ENCODE results near the gene ITGB4. TPM values are rescaled to one million over a fixed set of nuclear protein-coding genes. Genes with fewer than 3 reads are reported as not detected.
A peak's percentile ranks its signal among the peaks of the same experiment; 100 is the strongest.

The ITGB4 gene
- total RNA-seq, 1 donor from 2014 or later = 2.7 TPM

- DNase-seq = no peak
Observed at GRCh38 chr17:75731716-75732498, 10.6 kb downstream of the ITGB4 start.

- DNase-seq = no peak
Observed at GRCh38 chr17:75733471-75733870, 12.2 kb downstream of the ITGB4 start.

- no peak for DNase-seq
Observed at GRCh38 chr17:75734674-75735294, 13.5 kb downstream of the ITGB4 start.

GRCh38 chr17:75736173-75736835 is 15.0 kb downstream of the ITGB4 start:
- no peak for DNase-seq

GRCh38 chr17:75737133-75737962 is 16.1 kb downstream of the ITGB4 start:
- DNase-seq = no peak

GRCh38 chr17:75738218-75738802 is 17.1 kb downstream of the ITGB4 start:
- DNase-seq = peak; percentile 37

GRCh38 chr17:75739174-75739573 is 17.9 kb downstream of the ITGB4 start:
- no peak for DNase-seq

- no peak for DNase-seq
Observed at GRCh38 chr17:75739801-75740200, 18.5 kb downstream of the ITGB4 start.

- DNase-seq = no peak
Observed at GRCh38 chr17:75740215-75740614, 19.0 kb downstream of the ITGB4 start.

GRCh38 chr17:75740631-75741077 is 19.4 kb downstream of the ITGB4 start:
- no peak for DNase-seq

GRCh38 chr17:75742337-75742736 is 21.1 kb downstream of the ITGB4 start:
- DNase-seq = no peak

- no peak for DNase-seq
Observed at GRCh38 chr17:75743625-75744206, 22.5 kb downstream of the ITGB4 start.

- no peak for DNase-seq
Observed at GRCh38 chr17:75748706-75749105, 27.4 kb downstream of the ITGB4 start.

- peak; percentile 54 for DNase-seq
Observed at GRCh38 chr17:75749545-75750389, 28.5 kb downstream of the ITGB4 start.

GRCh38 chr17:75750661-75751423 is 29.6 kb downstream of the ITGB4 start:
- DNase-seq = no peak

GRCh38 chr17:75751676-75752404 is 30.6 kb downstream of the ITGB4 start:
- DNase-seq = no peak

GRCh38 chr17:75752405-75752709 is 31.1 kb downstream of the ITGB4 start:
- no peak for DNase-seq

- no peak for DNase-seq
Observed at GRCh38 chr17:75752802-75753513, 31.7 kb downstream of the ITGB4 start.

Measured in occipital lobe (tissue), 2 donors.